Choroid plexus epithelial cell (primary cell): Measurements from ENCODE around the gene ANKUB1.
A peak's percentile ranks its signal among the peaks of the same experiment; 100 is the strongest.

ENCODE experiments used
- DNase-seq: peaks from one replicate; pipeline ENCODE4 v3.0.0-alpha.2; 2010; ENCODE audit warnings: low read depth
- H3K4me3 ChIP-seq: 2 replicates; pipeline ENCODE4 v1.5.1; 2011; ENCODE audit warnings: low read depth, mild to moderate bottlenecking, control low read depth, low read length, moderate library complexity
- TF ChIP-seq, protein P1 (sequence below): conservative IDR thresholded peaks from 2 replicates; pipeline ENCODE4 v1.5.1; 2011; ENCODE audit warnings: low read depth, mild to moderate bottlenecking, control low read depth, inconsistent platforms, low read length, moderate library complexity

ANKUB1 gene

DNA sequence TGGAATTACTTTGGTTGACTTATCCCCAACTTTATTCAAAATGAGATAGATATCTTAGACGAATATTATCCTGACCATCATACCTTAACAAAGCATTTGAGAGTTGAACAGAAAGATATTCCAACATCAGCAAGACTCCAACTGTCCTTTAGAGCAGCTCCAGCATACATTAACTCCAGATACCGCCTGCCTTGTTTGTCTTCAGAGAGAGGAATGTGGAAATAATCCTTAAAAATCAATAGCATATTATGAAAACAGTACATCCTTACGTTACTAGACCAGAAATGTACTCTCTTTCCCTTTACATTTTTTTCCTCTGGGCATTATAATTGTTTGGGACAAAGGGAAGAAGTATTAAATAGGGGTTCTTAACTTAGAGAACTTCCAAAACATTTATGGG is 1.7 kb downstream of the ANKUB1 start:
- no peak for DNase-seq
- H3K4me3 ChIP-seq = no peak overlapping the region
- TF ChIP-seq, protein P1, sequence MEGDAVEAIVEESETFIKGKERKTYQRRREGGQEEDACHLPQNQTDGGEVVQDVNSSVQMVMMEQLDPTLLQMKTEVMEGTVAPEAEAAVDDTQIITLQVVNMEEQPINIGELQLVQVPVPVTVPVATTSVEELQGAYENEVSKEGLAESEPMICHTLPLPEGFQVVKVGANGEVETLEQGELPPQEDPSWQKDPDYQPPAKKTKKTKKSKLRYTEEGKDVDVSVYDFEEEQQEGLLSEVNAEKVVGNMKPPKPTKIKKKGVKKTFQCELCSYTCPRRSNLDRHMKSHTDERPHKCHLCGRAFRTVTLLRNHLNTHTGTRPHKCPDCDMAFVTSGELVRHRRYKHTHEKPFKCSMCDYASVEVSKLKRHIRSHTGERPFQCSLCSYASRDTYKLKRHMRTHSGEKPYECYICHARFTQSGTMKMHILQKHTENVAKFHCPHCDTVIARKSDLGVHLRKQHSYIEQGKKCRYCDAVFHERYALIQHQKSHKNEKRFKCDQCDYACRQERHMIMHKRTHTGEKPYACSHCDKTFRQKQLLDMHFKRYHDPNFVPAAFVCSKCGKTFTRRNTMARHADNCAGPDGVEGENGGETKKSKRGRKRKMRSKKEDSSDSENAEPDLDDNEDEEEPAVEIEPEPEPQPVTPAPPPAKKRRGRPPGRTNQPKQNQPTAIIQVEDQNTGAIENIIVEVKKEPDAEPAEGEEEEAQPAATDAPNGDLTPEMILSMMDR = no peak

DNA sequence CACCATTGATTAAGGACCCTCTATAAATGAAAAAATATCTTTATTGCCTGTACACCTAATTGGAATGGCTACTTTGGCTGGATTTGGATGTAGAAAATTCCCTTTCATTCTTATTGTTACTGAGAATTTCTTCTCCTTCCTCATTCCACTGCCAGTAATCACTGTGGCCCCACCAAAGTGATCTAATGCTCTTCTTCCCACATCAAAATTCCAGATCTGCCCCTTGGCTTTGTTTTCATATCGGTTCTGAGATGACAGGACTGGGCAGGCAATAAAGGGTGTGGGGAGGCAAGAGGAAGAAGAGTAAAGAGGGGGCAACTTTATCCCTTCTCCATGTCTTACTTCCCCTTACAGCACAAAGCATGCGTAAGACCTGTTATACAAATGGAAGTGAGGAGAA is 2.1 kb downstream of the ANKUB1 start:
- no peak overlapping the region for H3K4me3 ChIP-seq
- TF ChIP-seq, protein P1 = no peak
- peak; percentile 20 for DNase-seq

GRCh38 chr3:149784064-149784704 is 8.2 kb downstream of the ANKUB1 start:
- peak; percentile 59 for DNase-seq
- TF ChIP-seq, protein P1 = no peak
- H3K4me3 ChIP-seq = no peak overlapping the region

DNA sequence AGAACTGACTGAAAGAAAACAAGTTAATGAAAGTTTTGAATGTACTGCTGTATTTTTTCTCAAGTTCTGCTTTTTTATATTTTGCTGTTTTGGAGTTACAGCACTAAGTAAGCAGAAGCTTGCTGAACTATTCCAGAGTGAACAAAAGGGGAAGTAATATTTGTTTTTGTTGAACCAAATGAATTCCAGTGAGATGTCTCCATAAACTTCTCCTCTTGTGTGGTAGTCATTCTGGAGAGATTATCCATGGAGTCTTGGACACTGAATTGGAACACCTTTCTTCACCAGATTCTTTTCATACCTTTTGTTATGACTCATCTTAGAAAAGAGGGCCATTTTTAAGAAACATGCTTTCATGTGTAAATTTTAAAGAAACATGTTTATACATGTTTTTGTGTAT is 8.8 kb downstream of the ANKUB1 start:
- peak; percentile 76 for DNase-seq
- TF ChIP-seq, protein P1 = no peak
- no peak overlapping the region for H3K4me3 ChIP-seq

- H3K4me3 ChIP-seq = no peak overlapping the region
- TF ChIP-seq, protein P1 = no peak
- DNase-seq = no peak
These were observed 10.6 kb downstream of the ANKUB1 start for GRCh38 chr3:149781741-149782140.

DNA sequence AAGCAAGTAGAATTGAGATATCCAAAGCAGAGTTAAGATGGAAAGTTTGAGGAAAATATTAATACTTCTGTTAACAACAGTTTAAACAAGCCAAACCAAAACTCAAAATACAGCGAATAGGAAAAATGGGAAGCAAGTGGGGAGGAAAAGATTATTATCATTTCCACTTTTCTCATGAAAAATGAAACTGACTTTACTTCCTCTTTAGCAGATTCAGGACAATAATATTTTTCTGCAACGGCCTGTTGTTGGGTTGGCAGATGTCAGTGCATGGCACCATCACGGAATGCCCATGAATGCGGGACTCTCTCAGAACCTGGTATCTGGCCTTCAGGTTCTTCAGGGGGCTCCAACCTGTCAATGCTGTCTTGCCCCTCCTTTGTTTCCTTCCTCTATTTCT is 11.1 kb downstream of the ANKUB1 start:
- TF ChIP-seq, protein P1 = no peak
- no peak for DNase-seq
- no peak overlapping the region for H3K4me3 ChIP-seq
